GM12801 (cell line): Measurements from ENCODE around the gene MARCHF9.

ENCODE experiments used
- TF ChIP-seq, protein P1 (sequence below): IDR thresholded peaks from one replicate; pipeline ENCODE4 v1.5.1; 2011; ENCODE audit warnings: control low read depth; ENCODE audit not compliant: insufficient read length; ENCODE audit errors: extremely low read depth

Gene MARCHF9

DNA sequence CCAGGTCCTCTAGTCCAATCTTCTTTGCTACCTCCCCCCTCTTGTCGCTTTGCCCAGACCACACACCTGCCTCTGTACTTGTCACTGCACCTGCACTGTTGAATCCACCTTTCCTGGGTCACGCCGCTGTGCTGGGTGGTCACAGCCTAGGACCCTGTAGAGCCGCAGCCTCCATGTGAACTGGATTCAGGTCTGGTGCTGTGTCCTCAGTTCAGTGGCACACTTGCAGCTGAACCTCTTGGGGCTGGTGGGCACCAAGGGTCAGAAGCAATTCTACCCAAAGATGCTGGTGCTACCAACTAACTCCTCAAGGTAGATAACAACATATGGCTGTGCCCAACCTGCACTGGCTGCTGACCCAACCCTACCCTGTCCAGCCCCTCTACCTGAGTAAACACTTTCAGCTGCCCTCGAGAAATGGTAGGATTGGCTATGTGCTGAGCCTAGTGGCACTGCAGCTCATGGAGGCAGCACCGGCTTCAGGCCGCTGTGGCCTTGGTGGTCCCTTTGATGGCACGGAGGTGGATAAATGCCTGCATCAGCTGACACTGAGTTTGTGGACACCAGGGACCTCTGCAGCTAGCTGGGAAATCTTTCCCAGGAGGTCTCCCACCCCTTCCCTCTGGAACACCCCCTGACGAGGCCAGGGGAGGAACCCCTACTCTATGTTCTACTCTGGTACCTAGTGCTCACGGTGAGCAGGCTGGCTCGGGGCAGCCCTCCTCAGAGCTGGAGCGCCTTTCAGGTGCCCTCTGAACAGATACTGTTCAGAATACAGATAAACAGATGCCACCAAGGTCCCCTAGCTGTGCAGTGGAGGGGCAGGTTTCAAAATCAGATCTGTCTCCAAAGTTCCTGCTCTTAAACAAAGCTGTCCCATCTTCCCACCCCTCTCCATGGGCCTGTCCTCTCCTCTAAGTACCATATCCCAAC, 30.6 kb upstream of the MARCHF9 start:
- TF ChIP-seq, protein P1, sequence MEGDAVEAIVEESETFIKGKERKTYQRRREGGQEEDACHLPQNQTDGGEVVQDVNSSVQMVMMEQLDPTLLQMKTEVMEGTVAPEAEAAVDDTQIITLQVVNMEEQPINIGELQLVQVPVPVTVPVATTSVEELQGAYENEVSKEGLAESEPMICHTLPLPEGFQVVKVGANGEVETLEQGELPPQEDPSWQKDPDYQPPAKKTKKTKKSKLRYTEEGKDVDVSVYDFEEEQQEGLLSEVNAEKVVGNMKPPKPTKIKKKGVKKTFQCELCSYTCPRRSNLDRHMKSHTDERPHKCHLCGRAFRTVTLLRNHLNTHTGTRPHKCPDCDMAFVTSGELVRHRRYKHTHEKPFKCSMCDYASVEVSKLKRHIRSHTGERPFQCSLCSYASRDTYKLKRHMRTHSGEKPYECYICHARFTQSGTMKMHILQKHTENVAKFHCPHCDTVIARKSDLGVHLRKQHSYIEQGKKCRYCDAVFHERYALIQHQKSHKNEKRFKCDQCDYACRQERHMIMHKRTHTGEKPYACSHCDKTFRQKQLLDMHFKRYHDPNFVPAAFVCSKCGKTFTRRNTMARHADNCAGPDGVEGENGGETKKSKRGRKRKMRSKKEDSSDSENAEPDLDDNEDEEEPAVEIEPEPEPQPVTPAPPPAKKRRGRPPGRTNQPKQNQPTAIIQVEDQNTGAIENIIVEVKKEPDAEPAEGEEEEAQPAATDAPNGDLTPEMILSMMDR: no peak

DNA sequence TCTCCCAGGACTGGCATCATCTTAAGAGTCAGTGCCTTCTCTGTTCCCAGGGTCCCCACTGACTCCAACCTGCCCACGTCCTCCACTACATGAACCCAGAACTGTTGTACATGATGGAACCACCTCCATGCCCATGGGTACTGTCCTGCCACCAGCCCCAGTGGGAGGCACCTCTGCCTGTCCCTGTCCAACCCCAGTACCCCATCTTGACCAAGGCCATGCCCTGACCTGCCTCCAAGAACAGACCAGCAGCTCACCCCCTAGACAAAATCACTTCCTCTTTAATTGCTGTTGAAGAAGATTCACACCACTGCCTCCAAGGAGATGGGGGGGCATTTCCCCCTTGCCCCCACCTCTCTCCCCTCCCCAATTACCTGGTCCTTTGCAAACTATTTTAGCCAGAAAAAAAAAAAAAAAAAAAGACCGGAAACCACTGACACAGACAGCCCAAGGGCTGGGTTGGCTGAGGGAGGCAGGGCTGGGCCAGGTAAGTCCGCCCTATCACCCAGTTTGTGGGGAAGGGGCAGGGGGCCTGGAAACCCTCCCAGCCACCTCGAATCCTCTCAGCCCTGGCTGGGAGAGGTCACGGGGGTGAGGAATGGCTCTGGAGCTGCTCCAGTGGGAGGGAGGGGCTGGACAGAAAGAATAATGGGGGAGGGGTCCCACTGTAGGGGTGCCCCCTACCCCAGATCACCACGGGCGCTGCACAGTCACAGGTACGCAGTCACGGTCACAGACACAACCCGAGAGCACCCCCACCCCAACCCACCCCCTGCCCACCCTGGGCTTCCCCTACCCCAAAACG, 29.8 kb upstream of the MARCHF9 start:
- TF ChIP-seq, protein P1: no peak

DNA sequence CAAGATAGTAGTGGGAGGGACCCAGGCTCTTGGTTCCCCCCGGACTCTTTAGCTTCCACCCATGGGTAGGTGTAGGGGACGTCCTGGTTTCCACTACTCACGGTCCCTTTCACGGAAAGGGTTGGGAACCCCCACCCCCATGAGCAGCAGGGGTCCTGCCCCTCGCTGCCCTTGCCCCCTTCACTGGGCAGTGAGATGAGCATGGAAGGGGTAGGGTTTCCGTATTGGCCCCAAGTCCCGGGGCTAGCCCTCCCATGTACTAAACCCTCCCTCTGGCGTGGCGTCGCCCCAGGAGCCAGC, 29.1 kb upstream of the MARCHF9 start:
- TF ChIP-seq, protein P1: no peak

DNA sequence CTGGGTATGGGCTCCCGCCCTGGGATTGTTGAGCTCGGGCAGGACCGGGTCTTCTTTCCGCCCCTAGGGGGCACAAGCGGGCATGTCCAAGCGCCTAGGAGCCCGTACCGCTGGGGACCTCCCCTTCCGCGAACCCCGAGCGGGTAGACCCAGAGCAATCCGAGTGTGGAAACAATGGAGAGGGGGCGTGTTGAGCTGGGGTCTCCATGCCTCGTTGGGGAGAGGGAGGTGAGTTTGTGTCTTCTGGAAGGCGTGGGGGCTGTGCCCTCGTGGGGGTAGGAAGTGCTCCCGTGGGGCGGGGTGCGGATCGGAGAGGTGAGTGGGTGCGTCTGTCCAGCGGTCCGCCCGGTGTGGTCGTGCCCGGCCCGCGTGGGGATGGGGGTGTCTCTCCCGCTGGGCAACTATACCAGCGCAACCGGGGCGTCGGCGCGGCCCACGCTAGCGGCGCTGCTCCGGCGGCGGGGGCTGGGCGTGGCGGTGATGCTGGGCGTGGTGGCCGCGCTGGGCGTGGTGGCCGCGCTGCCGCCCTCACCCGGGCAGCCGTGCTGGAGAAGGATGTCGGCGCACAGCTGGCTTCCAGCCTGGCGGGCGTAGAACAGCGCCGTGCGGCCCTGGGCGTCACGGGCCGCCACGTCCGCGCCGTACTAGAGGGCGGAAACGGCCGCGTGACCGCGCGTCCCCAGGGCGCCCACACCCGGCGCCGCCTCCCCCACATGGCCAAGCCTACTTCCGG, 28.6 kb upstream of the MARCHF9 start:
- TF ChIP-seq, protein P1: no peak

DNA sequence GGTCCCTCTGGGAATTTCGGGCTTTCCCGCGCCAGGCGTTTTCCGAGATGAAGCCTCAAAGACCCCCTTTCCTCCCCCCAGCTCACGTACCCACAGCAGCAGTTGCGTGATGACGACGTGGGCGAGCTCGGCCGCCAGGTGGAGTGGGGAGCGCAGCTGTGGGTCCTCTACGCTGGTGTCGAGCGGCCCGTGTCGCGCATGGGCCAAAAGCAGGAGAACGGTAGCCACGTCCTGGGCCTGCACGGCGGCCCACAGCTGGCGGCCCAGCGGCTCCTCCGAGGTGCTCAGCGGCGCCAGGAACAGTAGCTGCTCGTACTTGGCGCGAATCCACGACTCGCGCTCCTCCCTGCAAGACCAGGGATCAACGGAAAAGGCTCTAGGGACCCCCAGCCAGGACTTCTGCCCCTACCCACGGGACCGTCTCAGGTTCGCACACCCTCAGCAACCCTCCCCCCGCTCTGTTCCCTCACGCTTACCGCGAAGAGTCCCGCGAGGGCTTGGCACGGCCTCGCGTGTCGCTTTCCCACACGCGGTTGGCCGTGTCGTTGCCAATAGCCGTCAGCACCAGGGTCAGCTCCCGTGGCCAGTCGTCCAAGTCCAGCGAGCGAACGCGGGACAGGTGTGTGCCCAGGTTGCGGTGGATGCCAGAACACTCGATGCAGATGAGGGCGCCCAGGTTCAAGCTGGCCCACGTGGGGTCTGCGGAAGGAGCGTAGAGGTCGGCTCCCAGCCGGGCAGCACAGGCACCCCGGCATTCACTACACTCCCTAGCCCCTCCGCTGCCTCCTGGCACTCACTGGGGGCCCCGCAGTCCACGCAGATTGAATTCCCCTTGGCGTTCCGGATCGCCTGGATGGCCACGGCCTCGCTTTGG, 27.8 kb upstream of the MARCHF9 start:
- TF ChIP-seq, protein P1: no peak

DNA sequence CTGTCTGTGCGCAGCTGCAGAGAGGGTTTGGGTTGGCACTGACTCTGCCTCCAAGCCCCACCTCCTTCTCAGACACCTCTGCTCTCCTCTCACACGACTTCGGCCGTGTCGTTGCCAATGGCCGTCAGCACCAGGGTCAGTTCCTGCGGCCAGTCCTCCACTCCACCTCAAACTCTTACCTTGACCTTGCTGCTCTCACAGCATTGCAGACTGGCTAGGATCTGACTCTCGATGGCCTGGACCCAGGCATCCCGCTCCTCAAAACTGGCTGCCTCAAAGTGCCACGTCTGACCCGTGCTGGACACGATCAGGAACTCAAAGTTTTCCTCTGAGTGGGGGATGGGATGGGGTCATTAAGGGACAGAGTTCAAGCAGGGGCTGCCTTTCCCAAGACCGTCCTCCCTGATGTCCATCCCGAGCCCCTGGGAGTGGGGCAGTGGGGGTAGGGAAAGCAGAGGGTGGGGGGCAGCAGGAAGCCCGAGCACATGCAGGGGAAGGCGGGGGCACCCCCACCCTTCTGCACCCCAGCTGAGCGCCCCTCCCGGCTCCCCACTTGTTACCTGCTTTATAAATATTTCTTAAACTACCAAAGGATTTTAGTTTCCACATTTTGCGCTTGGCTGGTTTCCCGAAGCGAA, 27.0 kb upstream of the MARCHF9 start:
- TF ChIP-seq, protein P1: no peak
